ENCODE data around the gene BAHCC1. TPM values are rescaled to one million over a fixed set of nuclear protein-coding genes. Genes with fewer than 3 reads are reported as not detected.

The BAHCC1 gene
- total RNA-seq, 1 donor from 2014 or later, result 0.05 TPM

- intact Hi-C loops (cut with micrococcal nuclease), result loop anchor here (1.0 to 10.0 kb wide), 12 partner anchors 25 to 1715 kb away; partner anchors contain the start of genes ARHGDIA, CBX8, CENPX and LRRC45
Observed at GRCh38 chr17:81511804-81512561, 116.7 kb downstream of the BAHCC1 start.

DNA sequence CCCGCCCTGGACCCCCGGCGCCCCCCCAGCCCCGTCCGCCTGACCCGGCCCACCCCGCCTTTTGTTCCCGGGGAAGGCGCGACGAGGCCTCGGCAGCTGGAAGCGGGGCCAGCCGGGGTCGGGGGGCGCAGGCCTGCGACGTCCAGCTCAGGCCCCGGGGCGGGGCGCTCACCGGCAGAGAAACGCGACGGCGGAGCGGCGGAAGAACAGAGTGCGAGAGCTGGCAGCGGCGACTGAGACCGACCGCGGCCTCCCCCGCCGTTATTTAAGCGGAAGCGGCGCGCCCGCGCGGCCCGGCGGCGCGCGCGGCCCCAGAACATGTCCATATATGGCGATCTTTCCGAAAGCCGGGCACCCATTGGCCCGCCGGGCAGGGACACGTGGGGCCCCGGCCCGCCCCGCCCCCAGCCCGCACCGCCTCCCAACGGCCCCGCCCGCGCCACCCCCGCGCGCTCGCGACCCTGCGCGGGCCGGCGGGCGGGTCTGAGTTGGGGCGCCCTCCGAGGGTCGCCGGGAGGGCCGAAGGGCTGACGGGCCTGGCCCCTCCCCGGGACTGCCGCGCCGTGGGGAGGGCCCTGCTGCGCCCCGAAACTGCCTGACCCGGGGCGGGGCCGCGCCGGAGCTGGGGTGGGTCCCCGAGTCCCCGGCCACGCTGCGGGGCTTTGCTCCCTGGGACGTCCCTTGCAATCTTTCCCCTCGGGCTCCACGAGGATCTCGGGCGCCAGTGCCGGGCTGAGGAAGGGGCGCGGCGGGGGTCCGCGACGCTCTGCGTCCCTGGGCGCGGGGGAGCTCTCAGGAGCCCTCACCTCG, 117.5 kb downstream of the BAHCC1 start, which contains the start of gene ACTG1:
Gene ACTG1 (minus strand): TSS at position 238 of the 810 bp plus-strand sequence. CDS start 445 bp downstream, outside the sequence.
- intact Hi-C loops (cut with micrococcal nuclease), result loop anchor here (1.0 to 10.0 kb wide), 10 partner anchors 116 to 1715 kb away; partner anchors contain the start of genes CBX8, CENPX, LRRC45 and MRPL12

DNA sequence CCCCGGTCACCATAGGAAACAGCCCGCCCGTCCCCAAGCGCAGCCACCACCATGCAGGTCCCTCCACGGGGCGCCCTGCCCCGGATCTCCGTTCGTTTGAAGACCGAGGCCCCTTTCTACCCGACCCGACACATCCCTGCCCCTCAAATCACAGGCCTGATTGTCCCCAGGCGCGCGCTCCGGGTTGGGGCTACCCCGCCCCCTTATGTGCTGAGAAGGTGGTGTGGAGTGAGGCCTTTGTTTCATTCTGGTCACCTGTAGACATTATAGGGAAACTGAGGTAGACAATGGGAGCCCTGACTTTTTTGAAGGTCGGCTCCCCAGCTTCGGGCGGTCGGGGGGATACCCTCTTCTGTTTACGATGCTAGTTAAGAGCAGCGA, 118.1 kb downstream of the BAHCC1 start:
- intact Hi-C loops (cut with micrococcal nuclease), result loop anchor here (2.0 to 10.0 kb wide), 9 partner anchors 117 to 1716 kb away; partner anchors contain the start of genes CBX8, CENPX, LRRC45 and MRPL12

DNA sequence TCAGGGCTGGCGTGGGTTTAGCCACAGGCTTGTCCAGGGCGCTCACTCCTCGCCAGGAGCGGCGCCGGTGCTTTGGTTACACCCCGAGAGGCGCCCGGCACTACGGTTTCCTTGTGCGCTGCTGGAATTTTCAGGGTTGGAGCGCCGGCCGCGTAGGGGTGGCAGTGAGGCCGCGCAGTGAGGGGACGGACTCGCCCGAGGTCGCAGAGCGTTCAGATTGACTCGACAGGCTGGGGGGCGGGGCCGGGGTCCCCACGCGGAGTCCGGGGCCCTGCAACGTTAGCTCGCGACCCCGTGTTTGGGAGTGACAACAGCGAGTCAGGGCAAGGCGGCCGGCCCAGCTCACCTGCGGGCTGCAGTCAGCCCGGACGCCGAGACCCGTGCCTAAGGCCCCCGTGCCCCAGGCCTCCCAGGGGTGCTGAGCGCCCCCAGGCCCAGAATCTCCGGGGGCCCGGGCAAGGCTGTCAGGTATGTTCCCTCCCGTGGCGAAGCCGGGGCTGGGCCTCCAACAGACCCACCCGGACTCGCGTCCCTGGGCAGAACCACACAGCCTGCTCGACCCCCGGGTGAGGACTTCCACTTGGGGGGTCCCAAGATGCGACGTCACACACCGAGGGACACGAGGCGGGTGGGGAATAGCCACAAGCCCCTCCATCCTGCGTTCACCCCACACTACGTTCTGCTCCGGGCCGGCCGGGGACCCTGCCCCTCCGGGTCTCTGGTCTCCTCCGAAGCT, 118.7 kb downstream of the BAHCC1 start:
- intact Hi-C loops (cut with micrococcal nuclease), result loop anchor here (1.0 to 10.0 kb wide), 11 partner anchors 27 to 1717 kb away; partner anchors contain the start of genes CBX8, CENPX, LRRC45 and MRPL12

GRCh38 chr17:81514489-81514738, 119.2 kb downstream of the BAHCC1 start:
- intact Hi-C loops (cut with micrococcal nuclease), result loop anchor here (1.0 to 10.0 kb wide), 9 partner anchors 27 to 1717 kb away; partner anchors contain the start of genes CBX8, CENPX, LRRC45 and MRPL12

DNA sequence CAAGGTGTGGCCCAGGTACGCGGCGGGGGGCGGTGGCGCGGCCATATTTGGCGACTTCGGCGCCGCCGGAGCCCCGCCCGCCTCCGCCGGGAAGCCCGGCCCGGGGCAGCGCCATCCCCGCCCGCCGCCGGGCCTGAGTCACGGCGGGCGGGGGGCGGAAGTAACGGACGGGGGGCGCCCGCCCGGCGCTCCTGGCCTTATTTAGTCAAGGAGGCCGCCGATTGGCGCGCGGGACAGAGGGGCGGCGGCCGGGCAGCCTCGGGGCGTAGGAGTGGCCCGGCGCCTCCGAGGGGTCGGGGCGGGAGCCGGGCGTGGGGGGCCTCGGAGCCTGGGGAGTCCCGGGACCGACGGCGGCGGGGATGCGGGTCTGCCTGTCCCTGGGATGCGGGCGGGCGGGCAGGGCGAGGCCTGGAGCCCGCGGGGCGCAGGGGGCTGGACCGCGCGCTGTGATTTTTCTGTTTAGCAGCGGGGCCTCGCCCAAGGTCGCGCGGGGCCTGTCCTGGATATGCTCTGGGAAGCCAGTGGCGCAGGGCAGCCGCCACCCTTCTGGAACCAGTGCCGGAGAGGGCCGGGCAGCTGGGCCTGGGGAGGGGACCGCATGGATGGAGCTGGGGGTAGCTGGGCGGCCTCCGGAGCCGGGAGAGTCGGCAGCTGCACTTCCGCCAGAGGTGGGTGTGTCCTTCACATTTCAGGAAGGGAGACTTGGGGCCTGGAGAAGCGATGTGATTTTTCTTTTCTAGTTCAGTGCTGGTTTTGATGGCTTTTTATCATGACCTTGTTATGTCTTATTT, 119.7 kb downstream of the BAHCC1 start:
- intact Hi-C loops (cut with micrococcal nuclease), result loop anchor here (1.0 to 10.0 kb wide), 10 partner anchors 28 to 1718 kb away; partner anchors contain the start of genes CBX8, CENPX, LRRC45 and MRPL12

GRCh38 chr17:81515530-81516041, 120.3 kb downstream of the BAHCC1 start:
- intact Hi-C loops (cut with micrococcal nuclease), result loop anchor here (1.0 to 10.0 kb wide), 4 partner anchors 221 to 1251 kb away; partner anchors contain the start of genes RNF213 and SLC38A10

Other genes starting within 250 kb of the BAHCC1 start
- gene PVALEF, start 229.9 kb upstream of the BAHCC1 start, total RNA-seq, result not detected in 2 replicates
- 0.39 and 0.54 TPM in 2 replicates for gene AATK, start 229.2 kb upstream of the BAHCC1 start, total RNA-seq
- 10.6 and 13.3 TPM in 2 replicates for gene CEP131, start 172.5 kb upstream of the BAHCC1 start, total RNA-seq
- gene TEPSIN, start 156.4 kb upstream of the BAHCC1 start, total RNA-seq, result 55.5 and 60.0 TPM in 2 replicates
- 47.3 and 49.0 TPM in 2 replicates for gene NDUFAF8, start 156.1 kb upstream of the BAHCC1 start, total RNA-seq
- gene SLC38A10, start 100.2 kb upstream of the BAHCC1 start, total RNA-seq, result 126 and 133 TPM in 2 replicates
- 4,987 and 5,035 TPM in 2 replicates for gene ACTG1, start 117.3 kb downstream of the BAHCC1 start, total RNA-seq
- gene FSCN2, start 132.9 kb downstream of the BAHCC1 start, total RNA-seq, result 0.27 and 0.37 TPM in 2 replicates
- 37.9 and 41.8 TPM in 2 replicates for gene FAAP100, start 156.9 kb downstream of the BAHCC1 start, total RNA-seq
- 133 and 140 TPM in 2 replicates for gene NPLOC4, start 241.7 kb downstream of the BAHCC1 start, total RNA-seq
- 0.37 and 0.47 TPM in 2 replicates for gene TSPAN10, start 241.7 kb downstream of the BAHCC1 start, total RNA-seq

Data from T-helper 1 cell treated with Interleukin-12 subunit alpha and Interleukin-12 subunit beta and Interleukin-4 antibody, amounts not matched to agents 30 ng/mL and 1 ng/mL, for 36 hours (primary cell).